Stimulated activated naive CD4-positive, alpha-beta T cell (primary cell): ENCODE data around the gene ZNF639.

Source experiments
- DNase-seq, 6 experiments: peaks; one replicate each; lab custom pipeline; 2025; lab: John Stamatoyannopoulos, UW

Gene ZNF639

DNA sequence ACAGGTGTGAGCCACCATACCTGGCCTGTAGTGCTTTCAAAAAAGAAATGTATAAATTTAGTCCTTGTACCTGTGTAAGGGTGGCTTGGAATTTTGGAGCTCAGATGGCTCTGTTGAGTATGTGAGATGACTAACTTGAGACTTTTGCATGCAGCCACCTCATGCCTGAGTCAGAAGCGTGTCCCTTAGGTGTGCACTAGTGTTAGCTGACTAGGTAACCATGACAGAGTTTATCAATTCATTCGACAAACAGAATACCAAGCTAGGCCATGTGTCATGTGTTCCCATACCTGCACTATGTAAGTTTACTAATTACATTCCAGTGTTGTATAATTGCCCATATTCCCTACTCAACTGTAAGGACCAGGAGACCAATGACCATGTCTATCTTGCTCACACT, 4.0 kb upstream of the ZNF639 start:
- no peak for DNase-seq

DNA sequence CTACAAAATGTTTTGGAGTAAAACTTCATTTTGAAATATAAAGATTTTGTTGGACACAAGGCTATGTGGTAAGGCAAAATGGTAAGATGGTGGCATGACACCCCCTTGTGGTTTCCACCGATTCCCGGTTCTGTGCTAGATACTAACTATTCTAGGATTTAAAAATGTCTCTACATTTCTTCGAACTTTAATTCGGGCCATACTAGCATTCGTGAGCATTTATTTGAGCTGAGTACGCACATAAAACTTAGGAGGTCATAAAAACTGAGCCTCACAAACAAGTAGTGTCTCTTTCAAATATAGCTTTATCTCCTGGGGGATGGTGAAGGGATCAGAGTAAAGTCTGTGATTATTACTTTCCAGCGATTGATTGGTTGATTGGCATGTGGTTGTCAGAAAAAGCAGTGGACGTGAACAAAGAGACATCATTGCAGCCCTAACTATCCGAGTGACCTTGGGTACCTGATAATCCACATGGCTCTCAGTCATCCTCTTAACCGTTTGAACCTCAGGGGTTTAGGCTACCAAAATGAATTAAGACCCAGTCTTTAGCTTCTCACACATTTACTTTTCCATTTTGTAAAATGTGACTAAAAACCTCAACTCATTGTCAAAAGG, 1.1 kb upstream of the ZNF639 start:
- peak in 1 of 6 experiments; percentile 4 for DNase-seq

DNA sequence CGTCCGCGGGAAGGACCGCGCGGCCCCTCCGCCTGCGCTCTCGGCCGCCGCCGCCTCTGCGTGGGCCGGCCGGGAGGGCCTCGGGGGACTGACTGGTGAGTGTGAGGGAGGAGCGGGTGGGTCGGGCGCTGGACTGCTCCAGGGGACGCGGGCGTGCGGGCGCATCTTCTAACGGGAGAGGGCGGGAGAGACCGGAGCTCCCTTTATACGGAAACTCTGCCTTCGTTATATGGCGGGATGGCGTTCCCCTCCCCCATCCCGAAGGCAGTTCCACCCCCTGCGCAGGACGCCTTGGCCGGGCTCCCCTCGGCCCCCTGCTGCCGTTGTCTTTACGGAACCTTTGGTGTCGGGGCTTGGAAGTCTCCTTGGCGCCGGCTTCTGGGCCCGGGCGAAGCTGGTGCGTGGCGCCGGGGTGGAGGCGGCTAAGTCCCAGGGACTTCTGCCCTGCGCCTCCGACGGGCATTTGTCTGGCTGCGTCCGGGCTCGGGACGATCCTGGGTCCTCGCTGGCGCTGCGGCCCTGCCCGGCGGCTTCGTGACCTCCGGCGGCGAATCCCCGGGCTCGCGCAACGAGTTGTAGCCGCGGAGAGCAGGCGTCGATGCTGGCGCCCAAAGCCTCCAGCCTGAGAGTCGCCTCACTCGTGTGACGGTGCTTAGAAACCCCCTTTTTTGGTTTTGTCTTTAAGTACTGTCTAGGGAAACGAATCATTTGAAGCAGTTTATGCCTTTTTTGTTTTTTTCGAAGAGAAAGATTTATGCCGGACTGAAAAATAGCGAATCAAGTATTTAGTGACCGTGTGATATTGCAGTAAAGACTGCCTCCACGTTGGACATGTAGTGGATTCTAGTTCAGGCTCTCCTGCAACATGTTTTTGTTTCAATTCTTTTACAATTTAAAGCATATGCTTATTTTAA, 623 bp downstream of the ZNF639 start:
- DNase-seq: peak; percentile 42 to 77 (median 61)

DNA sequence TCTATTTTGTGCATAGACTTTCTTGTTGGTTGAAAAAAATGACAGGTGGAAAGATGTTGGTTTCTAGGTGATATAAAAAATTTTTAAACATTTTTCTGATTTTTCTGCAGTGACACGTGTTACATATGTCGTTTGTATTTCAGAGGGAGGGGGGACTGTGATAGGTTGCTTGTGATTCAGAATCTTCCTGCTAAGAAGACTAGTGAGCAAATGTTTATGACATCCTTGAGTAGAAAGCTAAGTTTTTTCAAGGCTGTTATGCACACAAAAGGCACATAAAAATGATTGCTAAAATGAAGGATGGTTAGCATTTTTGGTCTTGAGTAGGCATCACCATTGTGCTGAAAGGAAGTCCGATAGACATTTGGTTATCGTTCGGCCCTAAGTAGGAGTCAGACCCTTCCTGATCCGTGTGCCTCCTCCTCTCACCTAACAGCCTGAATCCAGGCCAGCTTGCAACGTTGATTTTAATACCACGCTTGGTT, 1.5 kb downstream of the ZNF639 start:
- DNase-seq: peak in 3 of 6 experiments; percentile 30 to 47 (median 38)

DNA sequence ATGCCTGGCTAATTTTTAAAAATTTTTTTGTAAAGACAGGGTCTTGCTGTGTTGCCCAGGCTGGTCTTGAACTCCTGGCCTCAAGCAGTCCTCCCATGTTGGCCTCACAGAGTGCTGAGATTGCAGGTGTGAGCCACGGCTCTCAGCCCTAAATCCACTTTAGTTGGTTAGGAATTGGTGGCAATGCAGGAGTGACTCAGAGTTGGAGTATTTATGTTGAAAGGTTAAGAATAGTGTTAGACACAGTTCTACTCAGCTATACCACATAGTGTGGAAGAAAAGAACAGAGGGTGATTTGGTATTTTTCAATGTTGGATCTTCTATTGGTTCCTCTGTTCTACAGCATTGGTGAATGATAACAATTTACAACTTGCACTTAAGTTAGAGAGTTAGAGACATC, 7.6 kb downstream of the ZNF639 start:
- DNase-seq: no peak

DNA sequence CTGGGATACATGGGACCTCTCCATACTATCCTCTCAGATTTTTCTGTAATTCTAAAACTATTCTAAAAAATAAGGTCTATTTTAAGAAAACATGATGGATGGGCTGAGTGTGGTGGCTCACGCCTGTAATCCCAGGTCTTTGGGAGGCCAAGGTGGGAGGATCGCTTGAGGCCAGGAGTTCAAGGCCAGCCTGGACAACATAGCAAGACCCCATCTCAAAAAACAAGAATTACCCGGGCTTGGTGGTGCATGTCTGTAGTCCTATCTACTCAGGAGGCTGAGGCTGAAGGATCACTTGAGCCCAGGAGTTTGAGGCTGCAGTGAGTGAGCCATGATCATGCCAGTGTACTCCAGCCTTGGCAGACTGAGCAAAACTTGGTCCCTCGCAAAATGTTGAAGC, 9.4 kb downstream of the ZNF639 start:
- DNase-seq: no peak

DNA sequence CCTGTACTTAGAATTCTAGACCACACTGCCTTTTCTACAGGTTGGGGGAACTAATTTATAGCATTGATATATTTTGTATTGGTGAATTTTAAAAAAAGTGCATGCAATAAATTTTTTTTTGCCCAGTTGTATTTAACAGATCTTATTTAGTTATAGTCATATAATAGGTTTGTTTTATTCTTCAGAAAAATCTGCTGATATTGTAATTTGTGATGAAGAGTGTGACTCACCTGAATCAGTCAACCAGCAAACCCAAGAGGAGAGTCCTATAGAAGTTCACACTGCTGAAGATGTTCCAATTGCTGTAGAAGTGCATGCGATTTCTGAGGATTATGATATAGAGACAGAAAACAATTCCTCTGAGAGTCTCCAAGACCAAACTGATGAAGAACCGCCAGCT, 10.3 kb downstream of the ZNF639 start:
- no peak for DNase-seq

DNA sequence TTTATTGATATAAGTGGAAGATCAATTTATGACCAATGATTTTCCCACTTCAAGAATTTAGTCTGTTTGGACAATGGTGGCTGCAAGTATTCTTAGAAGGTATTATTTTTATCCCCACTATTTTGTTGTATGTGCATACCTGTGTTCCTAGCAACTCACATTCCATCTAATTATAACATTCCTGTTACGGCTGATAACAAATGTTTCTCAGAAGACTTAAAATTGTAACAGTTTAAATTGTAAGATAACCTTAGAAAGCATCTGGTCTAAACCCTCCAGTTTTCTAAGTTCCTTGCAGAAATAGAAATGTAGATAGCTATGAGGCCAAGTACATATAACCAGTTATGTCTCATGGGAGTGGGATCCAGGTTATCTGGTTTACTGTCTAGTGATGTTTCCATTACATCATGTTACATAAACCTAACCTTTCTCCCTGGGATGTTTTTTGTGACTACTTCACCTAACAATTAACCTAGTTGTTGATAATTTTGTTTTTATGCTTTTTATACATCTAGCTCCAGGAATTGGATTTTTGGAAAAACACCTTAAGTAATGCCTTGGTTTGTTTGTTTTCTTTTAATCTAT, 13.6 kb downstream of the ZNF639 start:
- DNase-seq: no peak

DNA sequence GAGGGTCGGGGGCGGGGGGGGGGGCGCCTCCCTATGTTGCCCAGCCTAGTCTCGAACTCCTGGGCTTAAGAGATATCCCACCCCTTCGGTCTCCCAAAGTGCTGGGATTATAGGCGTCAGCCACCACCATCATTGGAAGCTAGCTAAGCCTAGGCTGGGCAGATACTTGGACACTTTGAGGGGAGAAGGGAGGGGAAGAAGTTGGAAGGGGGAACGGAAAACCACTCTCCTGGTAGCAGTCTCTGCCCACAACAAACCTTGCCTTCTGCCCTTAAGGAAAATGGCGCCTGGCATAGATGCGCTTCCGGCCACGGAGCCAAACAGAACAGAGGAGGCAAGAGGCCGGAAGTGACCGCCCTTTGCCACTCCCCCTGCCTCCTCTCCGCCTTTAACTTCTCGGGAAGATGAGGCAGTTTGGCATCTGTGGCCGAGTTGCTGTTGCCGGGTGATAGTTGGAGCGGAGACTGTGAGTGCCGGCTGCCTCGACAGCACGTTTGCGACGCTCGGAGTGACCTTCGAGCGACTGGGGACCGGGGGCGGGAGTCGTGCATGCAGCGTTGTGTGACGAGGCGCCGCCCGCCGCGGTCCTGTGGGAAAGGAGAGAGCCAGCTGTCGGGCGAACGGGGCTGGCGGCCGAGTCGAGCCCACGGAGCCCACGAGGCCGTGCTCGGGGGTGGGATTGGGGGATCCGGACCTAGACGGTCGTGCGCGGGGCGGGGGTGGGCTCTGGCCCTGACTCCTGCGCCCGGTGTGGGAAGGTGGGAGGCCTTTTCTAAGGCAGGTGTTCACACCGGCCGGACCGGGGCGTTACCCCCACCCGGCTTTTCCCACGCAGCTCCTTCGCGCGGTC, 24.7 kb downstream of the ZNF639 start, which contains the start of gene MFN1:
TSS of gene MFN1 (plus strand) at position 365 of the 850 bp plus-strand sequence. CDS start 1,143 bp downstream, outside the sequence.
- DNase-seq: peak; percentile 77 to 87 (median 84)

DNA sequence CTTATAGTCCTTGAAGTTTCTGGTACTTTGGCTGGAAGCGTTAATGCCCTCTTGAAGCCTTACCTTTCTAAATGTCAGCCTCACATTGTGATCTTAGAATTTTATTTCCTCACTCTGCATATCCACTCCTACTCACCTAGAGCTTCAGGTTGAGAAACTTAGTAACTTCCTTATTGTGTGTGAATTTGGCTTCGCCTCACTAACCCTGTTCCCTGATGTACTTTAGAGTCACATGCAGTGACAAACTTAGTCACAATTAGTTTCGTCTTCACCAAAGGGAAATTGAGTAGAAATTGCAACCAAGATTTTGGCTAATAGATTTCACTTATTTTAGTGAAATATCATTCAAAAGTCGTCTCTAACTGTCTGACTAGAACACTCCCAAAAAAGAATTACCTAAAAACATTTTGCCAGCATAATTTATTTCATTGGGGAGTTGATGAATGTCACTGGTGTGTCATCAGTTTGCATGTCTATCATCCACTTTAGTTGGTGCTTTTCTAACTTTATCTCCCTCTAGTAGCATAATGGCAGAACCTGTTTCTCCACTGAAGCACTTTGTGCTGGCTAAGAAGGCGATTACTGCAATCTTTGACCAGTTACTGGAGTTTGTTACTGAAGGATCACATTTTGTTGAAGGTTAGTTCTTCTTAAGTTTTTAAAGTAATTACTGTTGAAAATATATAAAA, 25.6 kb downstream of the ZNF639 start:
- DNase-seq: peak in 1 of 6 experiments; percentile 25

DNA sequence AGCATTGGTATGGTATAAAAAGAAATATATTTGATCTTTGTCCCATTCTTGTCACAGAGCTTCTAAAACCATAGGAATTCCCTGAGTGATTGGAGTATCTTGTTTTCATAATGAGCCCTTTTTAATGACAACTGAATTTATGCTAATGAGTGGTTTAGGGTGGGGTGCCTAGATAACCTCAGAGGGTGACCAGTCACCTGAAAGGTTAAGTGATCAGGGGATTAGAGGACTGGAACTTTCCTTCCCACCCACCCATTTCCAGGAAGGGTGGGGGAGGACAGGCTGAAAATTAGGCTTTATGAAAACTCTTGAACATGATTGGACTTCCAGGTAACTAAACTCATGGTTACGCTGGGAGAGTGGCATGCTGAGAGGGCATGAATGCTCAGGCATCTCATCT, 33.2 kb downstream of the ZNF639 start:
- no peak for DNase-seq

DNA sequence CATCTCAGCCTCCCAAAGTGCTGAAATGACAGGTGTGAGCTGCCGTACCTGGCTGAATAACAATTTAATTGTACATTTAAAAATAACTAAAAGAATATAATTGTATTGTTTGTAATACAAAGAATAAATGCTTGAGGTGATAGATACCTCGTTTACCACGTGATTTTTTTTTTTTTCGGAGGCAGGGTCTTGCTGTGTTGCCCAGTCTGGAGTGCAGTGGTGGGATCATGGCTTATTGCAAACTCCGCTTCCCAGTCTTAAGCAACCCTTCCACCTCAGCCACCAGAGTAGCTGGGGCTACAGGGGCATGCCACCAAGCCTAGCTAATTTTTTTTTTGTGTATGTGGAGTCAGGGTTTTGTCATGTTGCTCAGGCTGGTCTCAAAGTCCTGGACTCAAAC, 40.5 kb downstream of the ZNF639 start:
- DNase-seq: no peak

DNA sequence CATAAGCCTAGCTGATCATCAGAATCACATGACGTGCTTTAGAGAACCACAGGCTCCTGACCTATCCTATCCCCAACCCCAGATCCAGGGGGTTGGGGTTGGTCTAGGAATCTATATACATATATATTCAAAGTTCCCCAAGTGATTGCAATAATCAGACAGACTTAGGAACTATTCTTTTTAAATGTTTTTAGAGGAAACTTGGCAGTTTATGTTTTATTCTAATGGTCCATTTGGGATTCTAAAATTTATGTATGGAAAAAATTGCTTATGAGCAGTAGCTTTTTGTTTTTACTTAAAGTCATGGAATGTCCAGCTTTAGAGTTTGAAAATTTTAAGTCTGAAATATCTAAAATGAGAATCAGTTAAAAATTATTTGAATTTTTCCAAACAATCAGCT, 46.8 kb downstream of the ZNF639 start:
- no peak for DNase-seq

DNA sequence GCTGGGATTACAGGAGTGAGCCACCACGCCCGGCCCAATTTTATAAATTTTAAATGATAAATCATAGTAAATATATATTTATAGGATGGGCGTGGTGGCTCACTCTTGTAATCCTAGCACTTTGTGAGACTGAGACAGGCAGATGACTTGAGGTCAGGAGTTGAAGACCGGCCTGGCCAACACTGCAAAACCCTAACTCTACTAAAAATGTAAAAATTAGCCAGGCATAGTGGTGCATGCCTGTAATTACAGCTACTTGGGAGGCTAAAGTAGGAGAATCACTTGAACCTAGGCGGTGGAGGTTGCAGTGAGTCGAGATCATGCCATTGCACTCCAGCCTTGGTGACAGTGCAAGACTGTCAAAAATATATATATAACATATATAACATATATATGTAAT, 51.1 kb downstream of the ZNF639 start:
- no peak for DNase-seq

DNA sequence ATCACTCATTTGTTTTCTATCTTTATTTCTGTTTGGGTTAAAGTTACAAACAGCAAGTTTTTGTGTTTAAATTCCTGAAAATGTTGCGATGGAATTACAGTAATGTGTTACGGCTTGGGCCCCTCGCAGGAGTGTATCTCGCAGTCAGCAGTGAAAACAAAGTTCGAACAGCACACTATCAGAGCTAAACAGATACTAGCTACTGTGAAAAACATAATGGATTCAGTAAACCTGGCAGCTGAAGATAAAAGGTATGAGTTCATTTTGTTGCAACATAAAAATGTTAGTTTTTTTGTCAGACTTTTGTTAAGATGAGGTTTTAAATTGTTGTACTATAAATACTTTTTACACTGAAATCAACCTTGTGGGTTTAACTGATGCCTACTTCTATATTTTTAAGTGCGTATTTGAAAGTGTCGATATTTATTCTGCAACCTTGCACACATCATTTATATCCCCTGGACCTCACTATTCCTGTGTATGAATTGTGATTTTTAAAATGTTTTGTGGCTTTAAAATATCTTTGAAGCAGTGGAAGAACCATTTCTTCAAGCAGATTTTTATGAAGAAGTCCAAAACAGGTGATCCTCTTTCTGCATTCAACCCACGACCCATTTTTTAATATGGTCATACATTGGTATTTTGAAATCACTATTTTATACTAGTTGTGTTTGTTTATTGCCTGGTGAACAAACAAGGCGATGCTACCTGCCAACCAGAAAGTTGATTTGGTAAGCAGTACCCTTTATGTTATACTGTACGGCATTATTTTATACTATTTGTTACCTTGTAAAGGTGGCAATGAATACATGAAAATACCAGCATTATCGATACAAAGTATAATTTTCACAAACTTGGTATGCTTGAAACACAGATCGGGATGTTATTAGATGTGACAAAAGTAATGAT, 52.5 kb downstream of the ZNF639 start:
- no peak for DNase-seq

DNA sequence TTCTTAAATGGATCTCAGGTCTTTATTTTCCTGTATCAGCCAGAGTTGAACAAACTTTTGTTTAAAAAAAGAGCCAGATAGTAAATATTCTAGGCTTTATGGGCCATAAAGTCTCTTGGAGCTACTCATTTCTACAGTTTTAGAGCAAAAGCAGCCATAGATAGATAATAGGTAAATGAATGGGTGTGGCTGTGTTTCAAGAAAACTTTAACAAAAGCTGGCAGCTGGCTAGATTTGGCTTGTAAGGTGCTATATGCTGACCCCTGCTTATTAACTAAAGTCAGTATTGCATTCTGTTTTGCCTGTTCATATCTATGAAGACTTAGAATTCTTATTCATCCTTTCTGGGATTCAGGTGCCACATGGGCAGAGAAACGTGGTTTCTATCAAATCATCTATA, 53.6 kb downstream of the ZNF639 start:
- DNase-seq: no peak
